ENCODE results near the gene TMEM178B. TPM values are rescaled to one million over a fixed set of nuclear protein-coding genes. Genes with fewer than 3 reads are reported as not detected.

The TMEM178B gene
- total RNA-seq, 1 experiment from 2014 or later: 10.9 TPM

GRCh38 chr7:141342621-141343408 lies 269.0 kb downstream of the TMEM178B start:
- no peak for DNase-seq (ENCODE audit: extremely low read depth, low read depth)

- DNase-seq (ENCODE audit: extremely low read depth, low read depth): no peak
Measured at GRCh38 chr7:141344153-141344935, 270.5 kb downstream of the TMEM178B start.

- DNase-seq (ENCODE audit: extremely low read depth, low read depth): no peak
Measured at GRCh38 chr7:141348728-141349127, 274.9 kb downstream of the TMEM178B start.

- DNase-seq (ENCODE audit: extremely low read depth, low read depth): no peak
Measured at GRCh38 chr7:141349338-141349737, 275.5 kb downstream of the TMEM178B start.

GRCh38 chr7:141349804-141350203 lies 275.9 kb downstream of the TMEM178B start:
- DNase-seq (ENCODE audit: extremely low read depth, low read depth): no peak

- DNase-seq (ENCODE audit: extremely low read depth, low read depth): no peak
Measured at GRCh38 chr7:141351175-141351574, 277.3 kb downstream of the TMEM178B start.

- DNase-seq (ENCODE audit: extremely low read depth, low read depth): no peak
Measured at GRCh38 chr7:141352955-141353354, 279.1 kb downstream of the TMEM178B start.

- DNase-seq (ENCODE audit: extremely low read depth, low read depth): no peak
Measured at GRCh38 chr7:141354251-141354650, 280.4 kb downstream of the TMEM178B start.

GRCh38 chr7:141355032-141355431 lies 281.2 kb downstream of the TMEM178B start:
- no peak for DNase-seq (ENCODE audit: extremely low read depth, low read depth)

- no peak for DNase-seq (ENCODE audit: extremely low read depth, low read depth)
Measured at GRCh38 chr7:141356161-141356560, 282.3 kb downstream of the TMEM178B start.

GRCh38 chr7:141358386-141358785 lies 284.5 kb downstream of the TMEM178B start:
- DNase-seq (ENCODE audit: extremely low read depth, low read depth): no peak

GRCh38 chr7:141359262-141359661 lies 285.4 kb downstream of the TMEM178B start:
- no peak for DNase-seq (ENCODE audit: extremely low read depth, low read depth)

GRCh38 chr7:141359740-141360415 lies 286.0 kb downstream of the TMEM178B start:
- DNase-seq (ENCODE audit: extremely low read depth, low read depth): no peak

- no peak for DNase-seq (ENCODE audit: extremely low read depth, low read depth)
Measured at GRCh38 chr7:141360416-141360760, 286.5 kb downstream of the TMEM178B start.

GRCh38 chr7:141360803-141361202 lies 286.9 kb downstream of the TMEM178B start:
- DNase-seq (ENCODE audit: extremely low read depth, low read depth): no peak

GRCh38 chr7:141361479-141361878 lies 287.6 kb downstream of the TMEM178B start:
- DNase-seq (ENCODE audit: extremely low read depth, low read depth): no peak

- DNase-seq (ENCODE audit: extremely low read depth, low read depth): no peak
Measured at GRCh38 chr7:141361960-141362359, 288.1 kb downstream of the TMEM178B start.

GRCh38 chr7:141362580-141363435 lies 288.9 kb downstream of the TMEM178B start:
- DNase-seq (ENCODE audit: extremely low read depth, low read depth): peak; percentile 64

GRCh38 chr7:141363748-141364147 lies 289.9 kb downstream of the TMEM178B start:
- DNase-seq (ENCODE audit: extremely low read depth, low read depth): no peak

- no peak for DNase-seq (ENCODE audit: extremely low read depth, low read depth)
Measured at GRCh38 chr7:141366091-141366621, 292.3 kb downstream of the TMEM178B start.

All from NCI-H460 (cell line).